Thoracic aorta (tissue), 2 donors: ENCODE measurements around the gene KIF6. TPM values are rescaled to one million over a fixed set of nuclear protein-coding genes. Genes with fewer than 3 reads are reported as not detected.

ENCODE experiments used
- ATAC-seq: fragments of 150-250 bp; one replicate; pipeline ENCODE4 v1.8.0; 2017; ENCODE audit warnings: low read depth; ENCODE audit not compliant: insufficient number of reproducible peaks, low FRiP score
- DNase-seq: peaks from one replicate; pipeline ENCODE4 v3.0.0-alpha.2; 2020; ENCODE audit warnings: low spot score
- H3K27ac ChIP-seq, 2 donors: fragments of 200-600 bp; sonication (generic); 1 replicate in 1 of 2; 2 replicates in 1 of 2; pipeline ENCODE4 v1.5.1; 2016; ENCODE audit warnings: mild to moderate bottlenecking in 2 of 2, moderate library complexity in 2 of 2
- H3K27me3 ChIP-seq: fragments of 200-600 bp; sonication (generic); replicated peaks from 2 replicates; pipeline ENCODE4 v1.6.0; 2016; ENCODE audit warnings: mild to moderate bottlenecking; ENCODE audit not compliant: insufficient read depth
- H3K36me3 ChIP-seq: fragments of 200-600 bp; sonication (generic); one replicate; pipeline ENCODE4 v1.5.1; 2016
- H3K4me1 ChIP-seq, 2 donors: fragments of 200-600 bp; sonication (generic); 1 replicate in 1 of 2; 2 replicates in 1 of 2; pipeline versions ENCODE4 v1.5.1 to v1.6.0; 2016; ENCODE audit warnings: low read depth in 2 of 2, mild to moderate bottlenecking in 1 of 2; ENCODE audit not compliant: control insufficient read depth in 1 of 2
- H3K4me3 ChIP-seq: fragments of 200-600 bp; sonication (generic); 2 replicates; pipeline ENCODE4 v1.5.1; 2016; ENCODE audit warnings: mild to moderate bottlenecking
- H3K9me3 ChIP-seq: fragments of 200-600 bp; sonication (generic); 2 replicates; pipeline ENCODE4 v1.5.1; 2016
- CTCF ChIP-seq: fragments of 200-600 bp; sonication (generic); IDR thresholded peaks from one replicate; pipeline ENCODE4 v1.5.1; 2019; ENCODE audit warnings: antibody characterized with exemption
- total RNA-seq, 2 donors: library from RNA; depleted of rRNA; stranded (reverse); fragments of >200 nt; gene quantifications; one replicate each; pipeline versions ENCODE4 v1.1.0 to v1.2.3, GENCODE V29; 2016

The KIF6 gene
- total RNA-seq, 2 donors from 2014 or later = not detected

GRCh38 chr6:39670519-39670918 lies 54.7 kb downstream of the KIF6 start:
- Histone ChIP-seq H3K4me3 (no peak overlapping the region), H3K27me3 (no peaks in the 10 kb centered on the region), H3K27ac (no peak overlapping the region), H3K9me3 (no peaks in the 10 kb centered on the region), H3K4me1 (no peaks in the 10 kb centered on the region), H3K36me3 (no peaks in the 10 kb centered on the region)
- ATAC-seq (no peak), DNase-seq (no peak)
- TF ChIP-seq CTCF = no peak

DNA sequence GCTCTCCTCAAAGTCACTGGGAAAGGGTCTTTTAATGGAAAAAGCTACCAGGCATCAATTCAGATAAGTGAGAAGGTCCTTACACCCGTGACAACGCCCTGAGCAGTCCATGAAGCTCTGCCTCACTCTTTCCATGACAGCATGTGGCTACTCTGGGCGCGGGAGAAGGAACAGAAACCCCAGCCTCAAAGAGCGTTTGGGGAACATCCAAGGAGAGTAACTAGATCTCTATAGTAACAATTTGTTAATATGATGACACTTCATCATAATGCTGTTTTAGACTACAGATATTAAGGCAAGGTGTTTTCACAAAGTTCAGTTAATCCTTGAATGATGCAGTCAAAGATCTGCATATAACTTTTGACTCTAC lies 55.2 kb downstream of the KIF6 start:
- H3K36me3 ChIP-seq = no peaks in the 10 kb centered on the region
- TF ChIP-seq CTCF = no peak
- no peaks in the 10 kb centered on the region for H3K27me3 ChIP-seq
- no peaks in the 10 kb centered on the region for H3K9me3 ChIP-seq
- no peaks in the 10 kb centered on the region for H3K4me1 ChIP-seq
- ATAC-seq (no peak), DNase-seq (no peak)
- no peak overlapping the region for H3K4me3 ChIP-seq
- H3K27ac ChIP-seq = no peak overlapping the region

GRCh38 chr6:39669207-39669972 lies 55.8 kb downstream of the KIF6 start:
- DNase-seq = no peak
- Histone ChIP-seq H3K27ac (no peak overlapping the region), H3K36me3 (no peaks in the 10 kb centered on the region), H3K9me3 (no peaks in the 10 kb centered on the region), H3K4me3 (no peak overlapping the region), H3K4me1 (no peaks in the 10 kb centered on the region), H3K27me3 (no peaks in the 10 kb centered on the region)
- TF ChIP-seq CTCF = no peak
- no peak for ATAC-seq

- no peak overlapping the region for H3K27ac ChIP-seq
- no peak for TF ChIP-seq CTCF
- H3K9me3 ChIP-seq = no peaks in the 10 kb centered on the region
- H3K4me3 ChIP-seq = no peak overlapping the region
- H3K36me3 ChIP-seq = no peaks in the 10 kb centered on the region
- DNase-seq (no peak), ATAC-seq (no peak)
- no peaks in the 10 kb centered on the region for H3K4me1 ChIP-seq
- H3K27me3 ChIP-seq = no peaks in the 10 kb centered on the region
Measured at GRCh38 chr6:39666706-39667489, 58.3 kb downstream of the KIF6 start.

- Histone ChIP-seq H3K9me3 (no peaks in the 10 kb centered on the region), H3K4me3 (no peak overlapping the region), H3K36me3 (no peaks in the 10 kb centered on the region), H3K4me1 (no peaks in the 10 kb centered on the region), H3K27ac (no peak overlapping the region), H3K27me3 (no peaks in the 10 kb centered on the region)
- DNase-seq (no peak), ATAC-seq (no peak)
- no peak for TF ChIP-seq CTCF
Measured at GRCh38 chr6:39665861-39666260, 59.3 kb downstream of the KIF6 start.
